ENCODE measurements around the gene ANXA6.

GRCh38 chr5:151139646-151140045, 17.9 kb downstream of the ANXA6 start:
- no peak for TF ChIP-seq POLR2A (IDR thresholded peaks at IDR 0.05)
- no peak for TF ChIP-seq CTCF (IDR thresholded peaks at IDR 0.05 in 8 of 11, conservative IDR thresholded peaks at IDR 0.05 in 3 of 11)
- no peak for TF ChIP-seq POLR2AphosphoS5 (IDR thresholded peaks at IDR 0.05)
